ENCODE results near the gene RPE65.
"Not testable (repeated sequence)": the region's sequence is repeated elsewhere in the genome, so short reads cannot be mapped to it uniquely, and the experiment has no call there.

RPE65 gene

GRCh38 chr1:68453060-68453670, 3.4 kb upstream of the RPE65 start:
- DNase-seq (ENCODE audit: low read depth in 2 of 2) = no peak

GRCh38 chr1:68448365-68448764, 1.4 kb downstream of the RPE65 start:
- DNase-seq (ENCODE audit: low read depth in 2 of 2) = no peak

GRCh38 chr1:68445709-68446108, 4.0 kb downstream of the RPE65 start:
- no peak for DNase-seq (ENCODE audit: low read depth in 2 of 2)

- DNase-seq (ENCODE audit: low read depth in 2 of 2) = no peak
These were observed 6.8 kb downstream of the RPE65 start for GRCh38 chr1:68442822-68443556.

GRCh38 chr1:68442006-68442405, 7.7 kb downstream of the RPE65 start:
- DNase-seq (ENCODE audit: low read depth in 2 of 2) = no peak

- no peak for DNase-seq (ENCODE audit: low read depth in 2 of 2)
These were observed 11.4 kb downstream of the RPE65 start for GRCh38 chr1:68438310-68438709.

GRCh38 chr1:68433395-68433794, 16.4 kb downstream of the RPE65 start:
- no peak for DNase-seq (ENCODE audit: low read depth in 2 of 2)

GRCh38 chr1:68431076-68431475, 18.7 kb downstream of the RPE65 start:
- DNase-seq (ENCODE audit: low read depth in 2 of 2) = no peak

- no peak for DNase-seq (ENCODE audit: low read depth in 2 of 2)
These were observed 20.4 kb downstream of the RPE65 start for GRCh38 chr1:68429233-68429808.

GRCh38 chr1:68426594-68426993, 23.2 kb downstream of the RPE65 start:
- DNase-seq (ENCODE audit: low read depth in 2 of 2) = no peak

GRCh38 chr1:68421350-68421749, 28.4 kb downstream of the RPE65 start:
- DNase-seq (ENCODE audit: low read depth in 2 of 2) = no peak

- DNase-seq (ENCODE audit: low read depth in 2 of 2) = no peak
These were observed 40.3 kb downstream of the RPE65 start for GRCh38 chr1:68409426-68409825.

- DNase-seq (ENCODE audit: low read depth in 2 of 2) = no peak
These were observed 48.2 kb downstream of the RPE65 start for GRCh38 chr1:68401506-68401905.

- not testable (repeated sequence) for DNase-seq (ENCODE audit: low read depth in 2 of 2)
These were observed 54.2 kb downstream of the RPE65 start for GRCh38 chr1:68395575-68395974.

- not testable (repeated sequence) for DNase-seq (ENCODE audit: low read depth in 2 of 2)
These were observed 57.3 kb downstream of the RPE65 start for GRCh38 chr1:68392474-68392873.

- not testable (repeated sequence) for DNase-seq (ENCODE audit: low read depth in 2 of 2)
These were observed 63.8 kb downstream of the RPE65 start for GRCh38 chr1:68385798-68386524.

- no peak for DNase-seq (ENCODE audit: low read depth in 2 of 2)
These were observed 64.8 kb downstream of the RPE65 start for GRCh38 chr1:68384872-68385411.

- DNase-seq (ENCODE audit: low read depth in 2 of 2) = no peak
These were observed 65.4 kb downstream of the RPE65 start for GRCh38 chr1:68384321-68384813.

GRCh38 chr1:68383092-68383491, 66.7 kb downstream of the RPE65 start:
- DNase-seq (ENCODE audit: low read depth in 2 of 2) = no peak

- no peak for DNase-seq (ENCODE audit: low read depth in 2 of 2)
These were observed 70.7 kb downstream of the RPE65 start for GRCh38 chr1:68379085-68379478.
